Effector memory CD4-positive, alpha-beta T cell (primary cell): ENCODE data around the gene PRKCQ.

Source experiments
- DNase-seq, 3 donors: peaks; one replicate each; pipeline ENCODE4 v3.0.0-alpha.2; 2020
- H3K27ac ChIP-seq: 2 replicates; pipeline ENCODE4 v1.7.0; 2013; ENCODE audit warnings: mild to moderate bottlenecking, low read length, moderate library complexity; ENCODE audit not compliant: insufficient read depth, poor library complexity, severe bottlenecking
- H3K27me3 ChIP-seq: replicated peaks from 2 replicates; pipeline ENCODE4 v1.7.0; 2013; ENCODE audit warnings: mild to moderate bottlenecking, low read length; ENCODE audit not compliant: insufficient read depth, control insufficient read depth, poor library complexity, severe bottlenecking
- H3K36me3 ChIP-seq: 2 replicates; pipeline ENCODE4 v1.7.0; 2013; ENCODE audit warnings: mild to moderate bottlenecking, low read length, moderate library complexity; ENCODE audit not compliant: control insufficient read depth, insufficient read depth
- H3K4me1 ChIP-seq: 2 replicates; pipeline ENCODE4 v1.7.0; 2013; ENCODE audit warnings: low read length, mild to moderate bottlenecking; ENCODE audit not compliant: control insufficient read depth, insufficient read depth, poor library complexity, severe bottlenecking
- H3K4me3 ChIP-seq: 2 replicates; pipeline ENCODE4 v1.7.0; 2013; ENCODE audit warnings: low read length, low read depth, mild to moderate bottlenecking; ENCODE audit not compliant: insufficient read depth, poor library complexity, severe bottlenecking
- H3K9me3 ChIP-seq: 2 replicates; pipeline ENCODE4 v1.7.0; 2013; ENCODE audit warnings: mild to moderate bottlenecking, low read length, moderate library complexity; ENCODE audit not compliant: control insufficient read depth

Gene PRKCQ

GRCh38 chr10:6576326-6576725 is 3.8 kb downstream of the PRKCQ start:
- no peak for DNase-seq
- Histone ChIP-seq H3K9me3 (no peaks in the 10 kb centered on the region), H3K27me3 (no peaks in the 10 kb centered on the region), H3K4me1 (peaks cover 52% of the 10 kb centered on the region), H3K36me3 (no peaks in the 10 kb centered on the region), H3K27ac (peak overlapping the region; percentile 92), H3K4me3 (peak overlapping the region; percentile 35)

- no peaks in the 10 kb centered on the region for H3K9me3 ChIP-seq
- no peak for DNase-seq
- peaks cover 10% of the 10 kb centered on the region for H3K36me3 ChIP-seq
- H3K27me3 ChIP-seq: no peaks in the 10 kb centered on the region
- H3K27ac ChIP-seq: no peak overlapping the region
- no peak overlapping the region for H3K4me3 ChIP-seq
- peaks cover 59% of the 10 kb centered on the region for H3K4me1 ChIP-seq
Observed at GRCh38 chr10:6574664-6575176, 5.4 kb downstream of the PRKCQ start.

GRCh38 chr10:6570893-6571292 is 9.2 kb downstream of the PRKCQ start:
- Histone ChIP-seq H3K27me3 (no peaks in the 10 kb centered on the region), H3K27ac (no peak overlapping the region), H3K4me1 (peaks cover 46% of the 10 kb centered on the region), H3K4me3 (no peak overlapping the region), H3K36me3 (peaks cover 18% of the 10 kb centered on the region), H3K9me3 (no peaks in the 10 kb centered on the region)
- no peak for DNase-seq

GRCh38 chr10:6569259-6569658 is 10.8 kb downstream of the PRKCQ start:
- no peak overlapping the region for H3K4me3 ChIP-seq
- H3K36me3 ChIP-seq: peaks cover 18% of the 10 kb centered on the region
- peak overlapping the region; percentile 43 for H3K27ac ChIP-seq
- H3K27me3 ChIP-seq: no peaks in the 10 kb centered on the region
- no peak for DNase-seq
- H3K4me1 ChIP-seq: peaks cover 38% of the 10 kb centered on the region
- no peaks in the 10 kb centered on the region for H3K9me3 ChIP-seq

DNA sequence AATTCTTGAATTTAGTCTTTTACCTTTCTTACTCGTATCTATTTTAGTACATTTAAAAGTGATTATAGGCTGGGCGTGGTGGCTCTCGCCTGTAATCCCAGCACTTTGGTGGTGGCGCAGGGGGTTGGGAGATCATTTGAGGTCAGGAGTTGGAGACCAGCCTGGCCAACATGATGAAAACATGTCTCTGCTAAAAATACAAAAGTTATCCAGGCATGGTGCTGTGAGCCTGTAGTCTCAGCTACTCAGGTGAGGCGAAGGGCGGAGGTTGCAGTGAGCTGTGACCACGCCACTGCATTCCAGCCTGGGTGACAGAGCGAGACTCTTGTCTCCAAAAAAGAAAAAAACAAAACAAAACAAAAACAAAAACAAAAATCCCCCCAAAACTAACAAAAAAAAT is 12.2 kb downstream of the PRKCQ start:
- Histone ChIP-seq H3K36me3 (peaks cover 18% of the 10 kb centered on the region), H3K4me3 (no peak overlapping the region), H3K27me3 (no peaks in the 10 kb centered on the region), H3K9me3 (no peaks in the 10 kb centered on the region), H3K4me1 (peaks cover 43% of the 10 kb centered on the region), H3K27ac (no peak overlapping the region)
- no peak for DNase-seq

DNA sequence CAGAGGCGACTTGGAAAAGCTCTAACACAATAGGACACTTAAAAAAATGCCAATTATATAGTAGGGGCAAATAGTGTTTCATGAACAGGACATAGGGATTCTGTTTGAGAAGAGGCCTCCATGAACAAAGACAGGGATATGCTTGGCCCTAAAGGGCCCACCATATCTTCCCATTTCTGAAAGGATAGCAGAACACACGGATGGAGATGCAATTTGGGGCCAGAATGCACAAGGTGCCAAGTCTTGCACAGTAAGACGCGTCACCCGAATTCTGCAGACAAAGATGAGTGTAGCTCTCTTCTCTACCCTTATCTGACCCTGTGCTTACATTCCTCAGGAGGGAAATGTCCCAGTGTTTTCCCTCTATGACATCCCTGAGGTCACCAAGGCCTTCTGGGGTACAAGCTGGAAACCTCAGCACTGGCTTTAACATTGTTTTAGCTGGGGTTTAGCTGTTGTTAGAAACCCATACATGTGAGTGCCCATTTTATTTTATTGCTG is 12.8 kb downstream of the PRKCQ start:
- no peak overlapping the region for H3K27ac ChIP-seq
- no peak overlapping the region for H3K4me3 ChIP-seq
- peaks cover 18% of the 10 kb centered on the region for H3K36me3 ChIP-seq
- H3K9me3 ChIP-seq: no peaks in the 10 kb centered on the region
- peaks cover 44% of the 10 kb centered on the region for H3K4me1 ChIP-seq
- no peaks in the 10 kb centered on the region for H3K27me3 ChIP-seq
- DNase-seq: no peak

DNA sequence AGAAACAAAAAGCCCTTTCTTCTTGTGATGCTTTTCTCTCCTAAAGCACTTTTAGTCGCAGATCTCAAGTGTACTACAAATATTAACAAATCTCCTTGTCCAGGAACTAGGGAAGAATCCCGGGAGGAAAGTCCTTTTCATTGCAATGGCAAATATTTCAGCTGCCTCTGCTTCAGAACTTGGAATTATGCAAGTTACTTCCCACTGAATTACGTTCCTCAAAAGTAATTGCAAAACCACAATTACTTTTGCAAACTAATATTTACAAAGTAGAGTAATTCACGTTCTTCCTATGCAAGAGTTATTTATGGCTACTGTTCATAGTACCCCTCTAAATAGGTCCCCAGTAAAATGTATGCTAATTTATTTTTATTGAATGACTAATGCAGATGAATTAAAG is 14.5 kb downstream of the PRKCQ start:
- Histone ChIP-seq H3K9me3 (no peaks in the 10 kb centered on the region), H3K27ac (no peak overlapping the region), H3K4me1 (peaks cover 51% of the 10 kb centered on the region), H3K27me3 (no peaks in the 10 kb centered on the region), H3K4me3 (no peak overlapping the region), H3K36me3 (peaks cover 14% of the 10 kb centered on the region)
- no peak for DNase-seq

DNA sequence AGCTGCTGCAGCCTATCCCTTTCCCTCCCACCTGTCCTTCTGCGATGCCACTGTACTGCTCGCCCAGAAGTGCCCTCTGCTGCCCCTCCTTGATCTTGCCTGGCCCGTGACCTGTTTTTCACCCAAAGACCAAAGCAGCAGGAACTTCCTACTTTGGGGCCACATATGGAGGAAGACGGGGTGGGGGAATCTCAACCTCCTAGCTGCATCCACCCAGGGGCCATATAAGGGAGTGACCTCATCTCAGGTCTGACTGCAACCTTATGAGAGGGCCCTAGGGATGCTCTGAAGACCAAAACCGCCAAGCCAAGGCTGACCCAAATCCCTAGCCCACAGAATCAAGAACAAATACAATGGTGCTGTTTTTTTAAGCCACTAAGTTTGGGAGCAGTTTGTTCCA is 15.7 kb downstream of the PRKCQ start:
- Histone ChIP-seq H3K4me1 (peaks cover 51% of the 10 kb centered on the region), H3K36me3 (peaks cover 4% of the 10 kb centered on the region), H3K4me3 (no peak overlapping the region), H3K27ac (peak overlapping the region; percentile 52), H3K27me3 (no peaks in the 10 kb centered on the region), H3K9me3 (no peaks in the 10 kb centered on the region)
- no peak for DNase-seq

- no peaks in the 10 kb centered on the region for H3K36me3 ChIP-seq
- H3K4me3 ChIP-seq: peak overlapping the region; percentile 11
- H3K27ac ChIP-seq: peak overlapping the region; percentile 52
- DNase-seq: no peak
- H3K4me1 ChIP-seq: peaks cover 52% of the 10 kb centered on the region
- H3K9me3 ChIP-seq: no peaks in the 10 kb centered on the region
- H3K27me3 ChIP-seq: no peaks in the 10 kb centered on the region
Observed at GRCh38 chr10:6563731-6564130, 16.3 kb downstream of the PRKCQ start.

DNA sequence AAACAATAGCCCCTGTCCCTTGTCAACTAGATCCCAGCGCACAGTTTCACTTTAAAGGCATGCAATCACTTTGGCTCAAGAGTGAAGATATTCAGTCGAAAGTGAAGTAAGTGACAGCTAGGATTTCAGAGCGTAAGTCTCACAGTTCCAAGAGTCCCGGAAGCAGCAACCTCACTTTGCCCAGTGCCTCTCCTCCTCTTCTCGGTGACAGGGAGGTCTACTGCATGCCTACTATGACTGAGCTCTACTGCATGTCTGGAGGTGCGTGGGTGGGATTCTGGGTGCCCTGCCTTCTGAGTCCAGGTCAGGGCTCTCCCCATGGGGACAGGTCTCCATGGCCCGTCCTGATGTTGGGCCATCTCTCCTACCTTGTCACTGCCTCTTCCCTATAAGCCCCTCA is 17.0 kb downstream of the PRKCQ start:
- Histone ChIP-seq H3K9me3 (no peaks in the 10 kb centered on the region), H3K27me3 (no peaks in the 10 kb centered on the region), H3K4me1 (peaks cover 57% of the 10 kb centered on the region), H3K36me3 (no peaks in the 10 kb centered on the region), H3K4me3 (peak overlapping the region; percentile 11), H3K27ac (peak overlapping the region; percentile 52)
- no peak for DNase-seq
